Brain microvascular endothelial cell (primary cell): Measurements from ENCODE around the gene FAP.

Source experiments
- DNase-seq: peaks from one replicate; pipeline ENCODE4 v3.0.0-alpha.2; 2020
- H3K27ac ChIP-seq: fragments of 250-450 bp; sonication (Bioruptor Pico); 2 replicates; pipeline ENCODE4 v1.5.1; 2020; ENCODE audit warnings: mild to moderate bottlenecking, moderate library complexity
- H3K27me3 ChIP-seq: fragments of 250-450 bp; sonication (Bioruptor Pico); replicated peaks from 2 replicates; pipeline ENCODE4 v1.5.1; 2020; ENCODE audit warnings: mild to moderate bottlenecking
- H3K36me3 ChIP-seq: fragments of 250-450 bp; sonication (Bioruptor Pico); replicated peaks from 2 replicates; pipeline ENCODE4 v1.5.1; 2020; ENCODE audit warnings: mild to moderate bottlenecking
- H3K4me3 ChIP-seq: 2 replicates; pipeline ENCODE4 v1.5.1; 2011; ENCODE audit warnings: low read depth, mild to moderate bottlenecking, control low read depth, low read length, moderate library complexity
- CTCF ChIP-seq: IDR thresholded peaks from 2 replicates; pipeline ENCODE4 v1.5.1; 2011; ENCODE audit warnings: low read depth, mild to moderate bottlenecking, moderate library complexity, low read length, control low read depth, inconsistent platforms; ENCODE audit errors: missing control alignments
- in situ Hi-C: cut with HindIII; loops from 2 replicates; pipeline ENCODE4 v1.10.0; 2017; ENCODE audit warnings: low sequenced_read_pairs, low pct_ligation_motif_present

The FAP gene

GRCh38 chr2:162172802-162173370 lies 70.4 kb downstream of the FAP start:
- no peak for DNase-seq
- TF ChIP-seq CTCF, result no peak
- H3K36me3 ChIP-seq, result peaks cover 86% of the 10 kb centered on the region
- H3K27ac ChIP-seq, result no peak overlapping the region
- H3K4me3 ChIP-seq, result no peak overlapping the region
- no peaks in the 10 kb centered on the region for H3K27me3 ChIP-seq
- in situ Hi-C loops, result no loop called here

- in situ Hi-C loops, result no loop called here
- no peak for DNase-seq
- no peak for TF ChIP-seq CTCF
- Histone ChIP-seq H3K27me3 (no peaks in the 10 kb centered on the region), H3K36me3 (peaks cover 34% of the 10 kb centered on the region), H3K27ac (no peak overlapping the region), H3K4me3 (no peak overlapping the region)
Measured at GRCh38 chr2:162166745-162167144, 76.5 kb downstream of the FAP start.

- TF ChIP-seq CTCF, result no peak
Measured at GRCh38 chr2:162166174-162166573, 77.1 kb downstream of the FAP start.

GRCh38 chr2:162164802-162165201 lies 78.4 kb downstream of the FAP start:
- Histone ChIP-seq H3K36me3 (peaks cover 17% of the 10 kb centered on the region), H3K27ac (no peak overlapping the region), H3K27me3 (no peaks in the 10 kb centered on the region), H3K4me3 (no peak overlapping the region)
- in situ Hi-C loops, result no loop called here
- no peak for TF ChIP-seq CTCF
- DNase-seq, result no peak

More at GRCh38 chr2:162166174-162166573, 77.1 kb downstream of the FAP start:
- DNase-seq, result no peak
- H3K27me3 ChIP-seq, result no peaks in the 10 kb centered on the region
- H3K36me3 ChIP-seq, result peaks cover 29% of the 10 kb centered on the region
- H3K27ac ChIP-seq, result no peak overlapping the region
- no peak overlapping the region for H3K4me3 ChIP-seq
- in situ Hi-C loops, result no loop called here

- no peak overlapping the region for H3K4me3 ChIP-seq
- H3K36me3 ChIP-seq, result no peaks in the 10 kb centered on the region
- in situ Hi-C loops, result no loop called here
- H3K27ac ChIP-seq, result no peak overlapping the region
- H3K27me3 ChIP-seq, result no peaks in the 10 kb centered on the region
- no peak for TF ChIP-seq CTCF
- DNase-seq, result no peak
Measured at GRCh38 chr2:162159446-162159845, 83.8 kb downstream of the FAP start.

- no peak for TF ChIP-seq CTCF
Measured at GRCh38 chr2:162156149-162156548, 87.1 kb downstream of the FAP start.

More at GRCh38 chr2:162156149-162156548, 87.1 kb downstream of the FAP start:
- in situ Hi-C loops, result no loop called here
- Histone ChIP-seq H3K27me3 (no peaks in the 10 kb centered on the region), H3K27ac (no peak overlapping the region), H3K36me3 (no peaks in the 10 kb centered on the region), H3K4me3 (no peak overlapping the region)
- no peak for DNase-seq
